ENCODE data around the gene NEK11.
"Not testable (repeated sequence)": the region's sequence is repeated elsewhere in the genome, so short reads cannot be mapped to it uniquely, and the experiment has no call there.

NEK11 gene

GRCh38 chr3:131370935-131371687 lies 344.4 kb downstream of the NEK11 start:
- DNase-seq: no peak

- DNase-seq: no peak
Measured at GRCh38 chr3:131371688-131372066, 345.0 kb downstream of the NEK11 start.

- DNase-seq: no peak
Measured at GRCh38 chr3:131374741-131375140, 348.1 kb downstream of the NEK11 start.

- DNase-seq: not testable (repeated sequence)
Measured at GRCh38 chr3:131380821-131381444, 354.3 kb downstream of the NEK11 start.

- peak; percentile 99 for DNase-seq
Measured at GRCh38 chr3:131381445-131382291, 355.0 kb downstream of the NEK11 start, which contains the start of gene NUDT16. TSS of gene NUDT16 (plus strand) at chr3:131381774. CDS start at chr3:131381805, 31 bp downstream.

GRCh38 chr3:131386429-131387165 lies 359.9 kb downstream of the NEK11 start:
- DNase-seq: no peak

GRCh38 chr3:131387796-131388489 lies 361.3 kb downstream of the NEK11 start:
- DNase-seq: no peak

GRCh38 chr3:131388490-131388799 lies 361.8 kb downstream of the NEK11 start:
- no peak for DNase-seq

- DNase-seq: no peak
Measured at GRCh38 chr3:131390331-131390730, 363.7 kb downstream of the NEK11 start.

GRCh38 chr3:131393051-131393450 lies 366.4 kb downstream of the NEK11 start:
- DNase-seq: no peak

GRCh38 chr3:131393868-131394267 lies 367.2 kb downstream of the NEK11 start:
- no peak for DNase-seq

- DNase-seq: no peak
Measured at GRCh38 chr3:131394400-131394799, 367.7 kb downstream of the NEK11 start.

- DNase-seq: no peak
Measured at GRCh38 chr3:131396170-131396569, 369.5 kb downstream of the NEK11 start.

- no peak for DNase-seq
Measured at GRCh38 chr3:131397889-131398288, 371.2 kb downstream of the NEK11 start.
